Mesendoderm (in vitro differentiated cells): ENCODE results near the gene CD14.

Source experiments
- DNase-seq: peaks from one replicate; pipeline ENCODE4 v3.0.0; 2013
- H2AK5ac ChIP-seq: 2 replicates; pipeline ENCODE4 v1.6.1; 2013; ENCODE audit warnings: low read length, inconsistent platforms
- H2BK120ac ChIP-seq: 2 replicates; pipeline ENCODE4 v1.6.1; 2013; ENCODE audit warnings: low read depth, mild to moderate bottlenecking, low read length, moderate library complexity, mixed read lengths
- H2BK15ac ChIP-seq: replicated peaks from 2 replicates; pipeline ENCODE4 v1.6.1; 2013; ENCODE audit warnings: low read depth, mild to moderate bottlenecking, moderate library complexity
- H2BK5ac ChIP-seq: 2 replicates; pipeline ENCODE4 v1.6.1; 2013; ENCODE audit warnings: low read length, inconsistent platforms
- H3K18ac ChIP-seq: 2 replicates; pipeline ENCODE4 v1.6.1; 2013; ENCODE audit warnings: mild to moderate bottlenecking, low read length, mixed read lengths
- H3K23ac ChIP-seq: one replicate; pipeline ENCODE4 v1.6.1; 2013; ENCODE audit warnings: low read length
- H3K27ac ChIP-seq: 2 replicates; pipeline ENCODE4 v1.5.1; 2013; ENCODE audit warnings: low read depth, mild to moderate bottlenecking, inconsistent platforms, low read length, moderate library complexity
- H3K27me3 ChIP-seq: 2 replicates; pipeline ENCODE4 v1.6.1; 2013; ENCODE audit warnings: low read length, control low read depth, mild to moderate bottlenecking, inconsistent platforms; ENCODE audit not compliant: insufficient read depth, poor library complexity
- H3K36me3 ChIP-seq: 2 replicates; pipeline ENCODE4 v1.6.1; 2013; ENCODE audit warnings: low read length, inconsistent platforms; ENCODE audit not compliant: control insufficient read depth, insufficient read depth
- H3K4ac ChIP-seq: one replicate; pipeline ENCODE4 v1.6.1; 2013; ENCODE audit warnings: low read depth, mild to moderate bottlenecking, low read length, moderate library complexity
- H3K4me1 ChIP-seq: 2 replicates; pipeline ENCODE4 v1.6.1; 2013; ENCODE audit warnings: low read depth, low read length, inconsistent platforms; ENCODE audit not compliant: control insufficient read depth
- H3K4me2 ChIP-seq: 2 replicates; pipeline ENCODE4 v1.6.1; 2013; ENCODE audit warnings: low read length
- H3K4me3 ChIP-seq: 2 replicates; pipeline ENCODE4 v1.5.1; 2013; ENCODE audit warnings: mild to moderate bottlenecking, low read length
- H3K56ac ChIP-seq: one replicate; pipeline ENCODE4 v1.6.1; 2013; ENCODE audit warnings: low read length
- H3K79me1 ChIP-seq: 2 replicates; pipeline ENCODE4 v1.6.1; 2013; ENCODE audit warnings: low read length, inconsistent platforms
- H3K79me2 ChIP-seq: 2 replicates; pipeline ENCODE4 v1.6.1; 2013; ENCODE audit warnings: mild to moderate bottlenecking, low read length; ENCODE audit not compliant: control insufficient read depth, insufficient read depth
- H3K9ac ChIP-seq: 2 replicates; pipeline ENCODE4 v1.6.1; 2013; ENCODE audit warnings: low read length, inconsistent platforms
- H4K5ac ChIP-seq: one replicate; pipeline ENCODE4 v1.6.1; 2013; ENCODE audit warnings: low read length
- H4K8ac ChIP-seq: one replicate; pipeline ENCODE4 v1.6.1; 2013; ENCODE audit warnings: low read depth, mild to moderate bottlenecking, control low read depth, low read length, moderate library complexity
- WGBS: extraction: QIAGEN DNeasy Blood & Tissue Kit; methylation state at CpG from one replicate; pipeline ENCODE4 v1.1.7; 2013; ENCODE audit warnings: low lambda C conversion rate, missing lambda C conversion rate; ENCODE audit not compliant: insufficient coverage; ENCODE audit errors: extremely low coverage; 5-methylcytosine and 5-hydroxymethylcytosine counted together

The CD14 gene

DNA sequence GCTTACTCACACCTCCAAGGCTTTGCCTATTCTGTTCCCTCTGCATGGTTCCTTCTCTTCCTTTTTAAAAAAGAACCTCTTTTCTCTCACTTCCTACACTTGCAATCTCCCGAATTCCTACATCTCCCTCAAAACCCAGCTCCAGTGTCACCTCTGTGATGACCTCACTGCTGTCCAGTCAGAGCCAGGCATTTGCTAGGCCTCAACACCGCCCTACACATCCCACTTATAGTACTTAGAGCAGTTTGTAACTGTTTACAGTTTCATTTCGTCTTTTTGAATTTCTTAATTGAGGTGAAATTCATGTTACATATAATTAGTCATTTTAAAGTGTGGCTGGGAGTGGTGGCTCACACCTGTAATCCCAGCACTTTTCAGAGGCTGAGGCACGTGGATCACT is 30.8 kb downstream of the CD14 start:
- no peak overlapping the region for H2AK5ac ChIP-seq
- no CpG with 5 or more reads among the region's 4 CpGs for WGBS

DNA sequence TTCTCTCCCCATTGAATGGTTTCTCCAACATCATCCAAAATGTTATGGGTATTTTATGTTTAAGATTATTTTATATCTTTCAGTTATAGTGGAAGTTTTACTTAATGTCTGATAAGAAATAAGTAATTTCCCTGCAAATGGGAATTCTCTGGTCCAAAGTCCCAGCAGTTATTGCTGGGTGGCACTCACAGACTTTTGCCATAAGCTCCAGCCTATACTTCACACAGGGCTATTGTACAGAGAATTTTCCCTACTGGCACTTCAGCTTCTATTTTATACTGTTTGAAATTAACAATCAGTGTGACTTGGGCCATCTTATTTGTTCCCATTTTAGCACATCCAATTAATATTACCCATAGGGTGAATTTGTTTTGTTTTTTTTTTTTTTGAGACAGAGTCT is 32.9 kb downstream of the CD14 start:
- no peak overlapping the region for H3K4me2 ChIP-seq
- H3K79me1 ChIP-seq, result no peaks in the 10 kb centered on the region
- no peaks in the 10 kb centered on the region for H3K36me3 ChIP-seq
- H3K56ac ChIP-seq, result no peak overlapping the region
- H3K27ac ChIP-seq, result no peak overlapping the region
- H2BK5ac ChIP-seq, result no peak overlapping the region
- no peak overlapping the region for H3K4me3 ChIP-seq
- H2BK120ac ChIP-seq, result no peak overlapping the region
- H3K4ac ChIP-seq, result no peak overlapping the region
- no peak overlapping the region for H3K9ac ChIP-seq
- no peak overlapping the region for H4K8ac ChIP-seq
- H3K27me3 ChIP-seq, result no peaks in the 10 kb centered on the region
- no peak overlapping the region for H2BK15ac ChIP-seq
- no peak overlapping the region for H3K18ac ChIP-seq
- no peaks in the 10 kb centered on the region for H3K4me1 ChIP-seq
- no peak overlapping the region for H3K23ac ChIP-seq
- no peaks in the 10 kb centered on the region for H3K79me2 ChIP-seq
- no peak for DNase-seq
- H4K5ac ChIP-seq, result no peak overlapping the region
- no peak overlapping the region for H2AK5ac ChIP-seq

More for the DNA sequence above, 30.8 kb downstream of the CD14 start:
- Histone ChIP-seq H2BK120ac (no peak overlapping the region), H3K56ac (no peak overlapping the region), H3K4me1 (no peaks in the 10 kb centered on the region), H3K9ac (no peak overlapping the region), H3K79me1 (no peaks in the 10 kb centered on the region), H3K4me3 (no peak overlapping the region), H4K5ac (no peak overlapping the region), H3K36me3 (no peaks in the 10 kb centered on the region), H3K27me3 (no peaks in the 10 kb centered on the region), H3K27ac (no peak overlapping the region), H3K4ac (no peak overlapping the region), H2BK15ac (no peak overlapping the region), H3K18ac (no peak overlapping the region), H3K23ac (no peak overlapping the region), H2BK5ac (no peak overlapping the region), H3K4me2 (no peak overlapping the region), H4K8ac (no peak overlapping the region), H3K79me2 (no peaks in the 10 kb centered on the region)
- no peak for DNase-seq

DNA sequence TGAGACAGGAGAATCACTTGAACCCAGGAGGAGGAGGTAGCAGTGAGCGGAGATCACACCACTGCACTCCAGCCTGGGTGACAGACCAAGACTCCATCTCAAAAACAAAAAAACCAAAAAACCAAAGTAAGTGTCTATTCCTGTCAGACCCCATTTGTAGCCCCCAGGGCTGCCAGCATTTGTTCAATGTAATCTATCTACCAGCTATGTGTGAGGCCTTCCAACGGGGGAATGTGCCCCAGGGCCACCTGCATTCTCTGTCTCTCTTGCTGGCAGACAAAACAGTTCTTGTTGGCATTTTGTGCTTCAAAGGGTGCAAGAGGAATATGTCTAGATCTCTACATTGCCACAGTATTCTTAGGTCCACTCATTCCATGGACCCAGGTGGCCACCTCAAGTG is 34.1 kb downstream of the CD14 start:
- H3K27me3 ChIP-seq, result no peaks in the 10 kb centered on the region
- no peak overlapping the region for H2BK5ac ChIP-seq
- no peaks in the 10 kb centered on the region for H3K79me1 ChIP-seq
- WGBS, result no CpG with 5 or more reads among the region's 2 CpGs
- H3K4me3 ChIP-seq, result no peak overlapping the region
- no peaks in the 10 kb centered on the region for H3K36me3 ChIP-seq
- no peak for DNase-seq
- no peak overlapping the region for H4K5ac ChIP-seq
- no peak overlapping the region for H3K27ac ChIP-seq
- no peak overlapping the region for H3K23ac ChIP-seq
- no peak overlapping the region for H2BK120ac ChIP-seq
- no peak overlapping the region for H3K4ac ChIP-seq
- H3K56ac ChIP-seq, result no peak overlapping the region
- no peak overlapping the region for H3K9ac ChIP-seq
- H4K8ac ChIP-seq, result no peak overlapping the region
- H2BK15ac ChIP-seq, result no peak overlapping the region
- no peak overlapping the region for H3K4me2 ChIP-seq
- no peak overlapping the region for H2AK5ac ChIP-seq
- H3K4me1 ChIP-seq, result no peaks in the 10 kb centered on the region
- no peaks in the 10 kb centered on the region for H3K79me2 ChIP-seq
- no peak overlapping the region for H3K18ac ChIP-seq

DNA sequence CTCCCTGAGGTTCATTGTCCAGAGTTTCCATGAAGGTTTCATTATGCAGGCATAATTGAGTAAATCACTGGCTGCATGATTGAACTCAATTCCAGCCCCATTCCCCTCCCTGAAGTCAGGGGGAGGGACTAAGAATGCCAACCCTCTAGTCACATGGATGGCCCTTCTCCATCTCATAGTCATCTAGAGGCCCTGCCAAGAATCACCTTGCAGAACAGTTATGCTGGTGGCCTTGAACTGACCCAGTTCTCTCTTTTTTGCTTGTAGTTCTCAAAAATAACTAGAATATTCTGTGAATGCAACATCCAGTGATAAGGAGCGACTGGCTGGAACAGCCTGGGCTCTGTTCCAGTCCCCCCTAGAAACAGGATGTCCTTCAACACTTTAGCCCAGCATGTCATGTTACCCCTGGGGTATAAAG is 36.6 kb downstream of the CD14 start:
- Histone ChIP-seq H3K27me3 (no peaks in the 10 kb centered on the region), H3K4ac (no peak overlapping the region), H3K56ac (no peak overlapping the region), H3K23ac (no peak overlapping the region), H2BK15ac (no peak overlapping the region), H3K4me3 (no peak overlapping the region), H3K79me2 (no peaks in the 10 kb centered on the region), H2BK120ac (no peak overlapping the region), H3K9ac (no peak overlapping the region), H4K5ac (no peak overlapping the region), H3K79me1 (no peaks in the 10 kb centered on the region), H2AK5ac (no peak overlapping the region), H3K18ac (no peak overlapping the region), H3K4me2 (no peak overlapping the region), H4K8ac (no peak overlapping the region), H3K36me3 (no peaks in the 10 kb centered on the region), H3K27ac (no peak overlapping the region), H2BK5ac (no peak overlapping the region), H3K4me1 (no peaks in the 10 kb centered on the region)
- DNase-seq, result no peak
- WGBS, result no CpG with 5 or more reads among the region's 1 CpG

DNA sequence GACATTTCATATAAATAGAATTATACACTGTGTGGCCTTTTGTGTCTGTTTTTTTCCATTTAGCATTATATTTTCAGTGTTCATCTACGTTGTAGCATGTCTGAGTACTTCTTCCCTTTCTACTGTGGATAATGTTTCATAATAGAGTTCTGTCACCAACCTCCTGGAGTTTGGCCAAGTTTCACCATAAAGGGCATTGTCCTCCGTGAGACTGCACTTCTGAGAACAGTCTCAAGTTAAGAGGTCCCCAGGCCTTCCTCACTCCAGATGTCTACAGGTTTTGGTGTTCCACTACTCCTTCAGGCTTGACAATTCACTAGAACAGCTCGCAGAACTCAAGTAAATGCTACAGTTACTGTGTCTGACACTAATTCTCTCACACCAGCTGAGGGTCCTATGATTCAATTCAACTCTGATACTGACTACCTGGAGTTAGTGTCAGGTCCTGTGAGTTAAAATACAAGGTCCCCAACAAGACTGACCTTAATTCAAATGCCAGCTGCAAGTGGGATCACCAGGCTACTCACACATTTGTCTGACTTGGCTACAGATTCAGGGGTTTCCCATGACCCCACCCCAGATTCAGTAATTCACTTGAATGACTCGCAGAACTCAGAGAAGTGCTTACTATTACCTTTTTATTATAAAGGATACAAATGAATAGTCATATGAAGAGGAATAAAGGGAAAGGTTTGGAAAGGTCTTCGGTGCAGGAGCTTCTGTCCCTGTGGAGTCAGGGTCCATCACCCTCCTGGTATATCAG is 37.3 kb downstream of the CD14 start:
- Histone ChIP-seq H4K5ac (no peak overlapping the region), H3K4me2 (no peak overlapping the region), H3K27ac (no peak overlapping the region), H3K18ac (no peak overlapping the region), H3K9ac (no peak overlapping the region), H3K79me1 (no peaks in the 10 kb centered on the region), H2BK5ac (no peak overlapping the region), H3K4ac (no peak overlapping the region), H3K4me3 (no peak overlapping the region), H2BK120ac (no peak overlapping the region), H3K27me3 (no peaks in the 10 kb centered on the region), H4K8ac (no peak overlapping the region), H3K79me2 (no peaks in the 10 kb centered on the region), H3K23ac (no peak overlapping the region), H2BK15ac (no peak overlapping the region), H3K56ac (no peak overlapping the region), H3K4me1 (no peaks in the 10 kb centered on the region), H3K36me3 (no peaks in the 10 kb centered on the region), H2AK5ac (no peak overlapping the region)
- WGBS, result no CpG with 5 or more reads among the region's 5 CpGs
- no peak for DNase-seq

DNA sequence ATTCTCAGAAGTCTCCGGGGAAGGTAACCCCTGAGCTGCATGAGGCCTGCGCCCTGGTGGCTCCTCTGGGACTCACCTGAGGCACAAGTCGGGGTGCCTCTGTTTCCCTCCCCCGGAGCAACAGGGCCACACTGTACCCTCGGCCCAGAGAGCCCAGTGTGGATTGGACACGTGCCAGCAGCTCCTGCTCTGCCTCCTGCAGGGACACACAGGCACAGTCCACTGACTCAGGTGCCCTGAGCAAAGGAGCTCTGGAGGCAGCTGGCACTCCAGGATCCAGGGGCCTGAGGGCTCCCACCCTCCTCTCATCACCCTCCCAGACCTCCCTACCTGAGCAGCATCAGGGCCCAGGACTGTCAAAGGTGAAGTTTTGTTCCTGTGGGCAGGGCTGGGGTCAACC is 38.8 kb downstream of the CD14 start:
- Histone ChIP-seq H3K56ac (no peak overlapping the region), H3K9ac (no peak overlapping the region)

More for the DNA sequence above, 38.8 kb downstream of the CD14 start:
- Histone ChIP-seq H3K79me2 (no peaks in the 10 kb centered on the region), H2BK15ac (no peak overlapping the region), H3K79me1 (no peaks in the 10 kb centered on the region), H4K5ac (no peak overlapping the region), H3K18ac (no peak overlapping the region), H4K8ac (no peak overlapping the region), H3K4me3 (no peak overlapping the region), H3K36me3 (no peaks in the 10 kb centered on the region), H3K4me2 (no peak overlapping the region), H2BK120ac (no peak overlapping the region), H3K27ac (no peak overlapping the region), H3K4me1 (no peaks in the 10 kb centered on the region), H3K23ac (no peak overlapping the region), H3K27me3 (no peaks in the 10 kb centered on the region), H2BK5ac (no peak overlapping the region), H2AK5ac (no peak overlapping the region), H3K4ac (no peak overlapping the region)
- WGBS, result no CpG with 5 or more reads among the region's 6 CpGs
- no peak for DNase-seq
